Ascending aorta (tissue), 2 donors: ENCODE data around the gene SFMBT1. TPM values are rescaled to one million over a fixed set of nuclear protein-coding genes. Genes with fewer than 3 reads are reported as not detected.

Source experiments
- DNase-seq, 2 donors: peaks; one replicate each; pipeline ENCODE4 v3.0.0-alpha.2; 2019; ENCODE audit warnings: low spot score in 2 of 2
- H3K27ac ChIP-seq, 2 donors: fragments of 200-600 bp; sonication (generic); one replicate each; pipeline ENCODE4 v1.5.1; 2016 to 2017; ENCODE audit warnings: mild to moderate bottlenecking in 1 of 2
- H3K27me3 ChIP-seq: fragments of 200-600 bp; sonication (generic); one replicate; pipeline ENCODE4 v1.5.1; 2017
- H3K36me3 ChIP-seq, 2 donors: fragments of 200-600 bp; sonication (generic); one replicate each; pipeline ENCODE4 v1.5.1; 2016
- H3K4me1 ChIP-seq, 2 donors: fragments of 200-600 bp; sonication (generic); one replicate each; pipeline ENCODE4 v1.5.1; 2016 to 2017; ENCODE audit warnings: mild to moderate bottlenecking in 1 of 2
- H3K4me3 ChIP-seq, 2 donors: fragments of 200-600 bp; sonication (generic); one replicate each; pipeline ENCODE4 v1.5.1; 2016 to 2017; ENCODE audit warnings: mild to moderate bottlenecking in 1 of 2
- H3K9me3 ChIP-seq, 2 donors: fragments of 200-600 bp; sonication (generic); one replicate each; pipeline ENCODE4 v1.5.1; 2016
- CTCF ChIP-seq, 3 experiments: fragments of 200-600 bp in 2 of 3; fragments of 450-650 bp in 1 of 3; sonication (generic) in 2 of 3; IDR thresholded peaks; one replicate each; pipeline ENCODE4 v1.5.1; 2016 to 2019; ENCODE audit warnings: antibody characterized with exemption in 3 of 3, mild to moderate bottlenecking in 1 of 3, moderate library complexity in 1 of 3
- intact Hi-C: fragments of 100-400 bp; cut with DNase I; formaldehyde crosslinking; loops from one replicate; pipeline ENCODE4 v1.15.1; 2023
- total RNA-seq: library from RNA; depleted of rRNA; stranded (reverse); fragments of >200 nt; gene quantifications from one replicate; pipeline ENCODE4 v1.1.0, GENCODE V29; 2016

SFMBT1 gene
- total RNA-seq, 1 donor from 2014 or later, result 1.4 TPM

GRCh38 chr3:52990637-52991036, 55.2 kb downstream of the SFMBT1 start:
- no peak for DNase-seq
- Histone ChIP-seq H3K27ac (no peak overlapping the region), H3K4me1 (no peaks in the 10 kb centered on the region), H3K4me3 (no peak overlapping the region), H3K9me3 (no peaks in the 10 kb centered on the region), H3K36me3 (no peaks in the 10 kb centered on the region), H3K27me3 (no peaks in the 10 kb centered on the region)
- no peak for TF ChIP-seq CTCF (IDR thresholded peaks at IDR 0.05)
- intact Hi-C loops, result no loop called here

DNA sequence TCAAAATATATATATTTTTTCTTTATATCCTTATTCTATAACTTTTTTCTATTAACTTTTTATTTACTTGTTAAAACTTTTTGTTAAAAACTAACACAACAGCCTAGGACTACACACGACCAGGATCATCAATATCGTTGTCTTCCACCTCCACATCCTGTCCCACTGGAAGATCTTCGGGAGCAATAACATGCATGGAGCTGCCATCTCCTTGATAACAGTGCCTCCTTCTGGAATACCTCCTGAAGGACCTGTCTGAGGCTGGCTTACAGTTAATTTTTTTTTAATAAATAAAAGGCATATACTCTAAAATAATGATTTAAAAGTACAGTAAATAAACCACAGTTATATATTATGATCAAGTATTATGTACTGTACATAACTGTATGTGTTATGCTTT, 58.9 kb downstream of the SFMBT1 start:
- no peak overlapping the region for H3K27ac ChIP-seq
- intact Hi-C loops, result no loop called here
- H3K36me3 ChIP-seq, result no peaks in the 10 kb centered on the region
- H3K4me3 ChIP-seq, result no peak overlapping the region
- H3K4me1 ChIP-seq, result peaks cover 0 to 3% of the 10 kb centered on the region in 2 donors
- peak in 1 of 3 experiments; percentile 8 for TF ChIP-seq CTCF (IDR thresholded peaks at IDR 0.05)
- no peak for DNase-seq
- no peaks in the 10 kb centered on the region for H3K9me3 ChIP-seq
- H3K27me3 ChIP-seq, result no peaks in the 10 kb centered on the region

DNA sequence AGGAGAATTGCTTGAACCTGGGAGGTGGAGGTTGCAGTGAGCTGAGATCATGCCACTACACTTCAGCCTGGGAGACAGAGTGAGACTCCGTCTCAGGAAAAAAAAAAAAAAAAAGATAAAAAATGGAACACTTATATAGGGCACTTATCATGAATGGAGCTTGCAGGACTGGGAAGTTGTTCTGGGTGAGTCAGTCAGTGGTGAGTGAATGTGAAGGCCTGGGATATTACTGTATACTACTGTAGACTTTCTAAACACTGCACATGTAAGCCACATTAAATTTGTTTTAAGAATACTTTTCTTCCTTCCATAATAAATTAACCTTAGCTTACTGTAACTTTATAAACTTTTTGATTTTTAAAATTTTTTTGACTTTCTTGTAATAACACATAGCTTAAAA, 59.8 kb downstream of the SFMBT1 start:
- Histone ChIP-seq H3K4me3 (no peak overlapping the region), H3K27ac (no peak overlapping the region), H3K4me1 (peaks cover 0 to 3% of the 10 kb centered on the region in 2 donors), H3K27me3 (no peaks in the 10 kb centered on the region), H3K9me3 (peaks cover 0 to 3% of the 10 kb centered on the region in 2 donors), H3K36me3 (no peaks in the 10 kb centered on the region)
- no peak for DNase-seq
- no peak for TF ChIP-seq CTCF (IDR thresholded peaks at IDR 0.05)
- intact Hi-C loops, result no loop called here

DNA sequence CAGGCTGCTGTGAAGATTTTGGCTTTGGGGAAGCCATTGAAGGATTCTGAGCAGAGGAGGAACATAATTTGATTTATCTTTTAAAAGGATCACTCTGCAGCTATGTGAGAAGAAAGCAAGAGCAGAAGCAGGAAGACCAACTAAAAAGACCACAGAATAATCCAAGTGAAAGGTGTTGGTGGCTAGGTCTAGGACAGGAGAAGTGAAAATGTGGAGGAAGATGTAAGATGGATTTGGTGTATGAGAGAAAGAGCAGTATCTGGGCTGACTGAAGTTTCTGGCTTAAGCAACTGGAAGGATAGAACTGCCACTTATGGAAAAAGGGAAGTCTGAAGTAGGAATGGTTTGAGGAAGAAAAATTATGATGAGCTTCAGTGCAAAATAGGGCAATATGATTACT, 62.0 kb downstream of the SFMBT1 start:
- H3K27me3 ChIP-seq, result no peaks in the 10 kb centered on the region
- no peak overlapping the region for H3K27ac ChIP-seq
- H3K36me3 ChIP-seq, result no peaks in the 10 kb centered on the region
- H3K4me3 ChIP-seq, result no peak overlapping the region
- no peak for TF ChIP-seq CTCF (IDR thresholded peaks at IDR 0.05)
- DNase-seq, result no peak
- H3K9me3 ChIP-seq, result peaks cover 0 to 3% of the 10 kb centered on the region in 2 donors
- intact Hi-C loops, result no loop called here
- peaks cover 0 to 3% of the 10 kb centered on the region in 2 donors for H3K4me1 ChIP-seq

DNA sequence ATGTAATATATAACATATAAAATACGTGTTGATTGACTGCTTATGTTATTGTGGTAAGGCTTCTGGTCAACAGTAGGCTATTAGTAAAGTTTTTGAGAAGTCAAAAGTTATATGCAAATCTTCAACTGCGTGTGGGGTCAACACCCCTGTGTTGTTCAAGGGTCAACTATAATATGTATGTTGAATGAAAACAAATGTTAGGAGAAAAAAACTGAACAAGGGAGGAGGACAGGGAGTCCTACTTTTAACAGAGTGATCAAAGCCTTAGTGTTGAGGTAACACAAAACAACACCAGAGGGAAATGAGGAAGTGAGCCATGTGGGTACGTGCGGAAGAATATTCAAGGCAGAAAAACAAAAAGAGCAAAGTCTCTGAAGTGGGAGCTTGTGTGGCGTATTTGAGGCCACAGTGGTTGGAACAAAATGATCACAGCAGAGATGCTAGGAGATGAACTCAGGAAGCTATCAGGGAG, 62.5 kb downstream of the SFMBT1 start:
- TF ChIP-seq CTCF (IDR thresholded peaks at IDR 0.05), result no peak
- H3K27me3 ChIP-seq, result no peaks in the 10 kb centered on the region

DNA sequence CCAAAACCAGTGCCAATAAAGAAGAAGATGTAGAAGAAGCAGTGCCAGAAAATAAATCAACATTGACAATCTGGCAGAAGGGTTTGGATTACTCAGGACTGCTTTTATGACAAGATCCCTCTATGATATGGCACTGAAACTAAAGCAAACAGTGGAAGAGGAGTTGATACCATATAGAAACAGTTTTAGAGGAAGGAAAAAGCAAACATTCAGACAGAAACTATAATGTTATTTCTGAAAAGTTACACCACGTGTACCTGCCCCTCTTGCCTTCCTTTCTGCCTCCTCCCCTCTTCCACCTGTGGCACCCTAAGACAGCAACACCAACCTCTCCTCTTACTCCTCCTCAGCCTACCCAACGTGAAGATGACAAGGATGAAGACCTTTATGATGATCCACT, 63.0 kb downstream of the SFMBT1 start:
- no peak for TF ChIP-seq CTCF (IDR thresholded peaks at IDR 0.05)
- Histone ChIP-seq H3K27ac (no peak overlapping the region), H3K9me3 (peaks cover 0 to 3% of the 10 kb centered on the region in 2 donors), H3K36me3 (no peaks in the 10 kb centered on the region), H3K4me1 (peaks cover 0 to 3% of the 10 kb centered on the region in 2 donors), H3K4me3 (no peak overlapping the region), H3K27me3 (no peaks in the 10 kb centered on the region)
- intact Hi-C loops, result no loop called here
- no peak for DNase-seq

More for the DNA sequence above, 62.5 kb downstream of the SFMBT1 start:
- intact Hi-C loops, result no loop called here
- Histone ChIP-seq H3K4me1 (peaks cover 0 to 3% of the 10 kb centered on the region in 2 donors), H3K27ac (no peak overlapping the region), H3K4me3 (no peak overlapping the region), H3K9me3 (peaks cover 0 to 3% of the 10 kb centered on the region in 2 donors), H3K36me3 (no peaks in the 10 kb centered on the region)
- DNase-seq, result no peak
